Adrenal gland (tissue), 19 donors: Measurements from ENCODE around the gene CYTH3. TPM values are rescaled to one million over a fixed set of nuclear protein-coding genes. Genes with fewer than 3 reads are reported as not detected.

Source experiments
- DNase-seq, 7 donors: peaks; one replicate each; pipeline ENCODE4 v3.0.0-alpha.2; 2019 to 2020
- H3K27ac ChIP-seq, 5 donors: fragments of 200-600 bp; sonication (generic) in 4 of 5; 1 replicate in 3 of 5; 2 replicates in 2 of 5; pipeline versions ENCODE4 v1.5.1 to v1.8.0; 2016 to 2020; ENCODE audit warnings: mild to moderate bottlenecking in 1 of 5
- H3K27me3 ChIP-seq: fragments of 200-600 bp; 2 replicates; pipeline ENCODE4 v1.8.0; 2021
- H3K36me3 ChIP-seq, 2 donors: fragments of 200-600 bp; replicated peaks in 1 of 2; 1 replicate in 1 of 2; 2 replicates in 1 of 2; pipeline versions ENCODE4 v1.5.1 to v1.8.0; 2018 to 2022
- H3K4me1 ChIP-seq, 2 donors: fragments of 200-600 bp; replicated peaks in 1 of 2; 1 replicate in 1 of 2; 2 replicates in 1 of 2; pipeline versions ENCODE4 v1.5.1 to v1.8.0; 2018 to 2021
- H3K4me3 ChIP-seq, 4 donors: fragments of 200-600 bp; sonication (generic) in 3 of 4; one replicate each; pipeline ENCODE4 v1.5.1; 2016 to 2018
- H3K9me3 ChIP-seq, 3 donors: fragments of 200-600 bp; sonication (generic) in 1 of 3; replicated peaks in 1 of 3; 1 replicate in 2 of 3; 2 replicates in 1 of 3; pipeline versions ENCODE4 v1.5.1 to v1.8.0; 2016 to 2021
- CTCF ChIP-seq, 6 experiments: fragments of 450-650 bp in 4 of 6; fragments of 200-600 bp in 2 of 6; sonication (generic) in 1 of 6; IDR thresholded peaks; 1 replicate in 5 of 6; 2 replicates in 1 of 6; pipeline versions ENCODE4 v1.5.1 to v1.8.0; 2016 to 2021; ENCODE audit warnings: antibody characterized with exemption in 6 of 6, mild to moderate bottlenecking in 2 of 6, moderate library complexity in 1 of 6
- POLR2A ChIP-seq, 2 donors: fragments of 450-650 bp; IDR thresholded peaks; one replicate each; pipeline ENCODE4 v1.6.1; 2017; ENCODE audit warnings: antibody characterized with exemption in 2 of 2, mild to moderate bottlenecking in 2 of 2, moderate library complexity in 1 of 2
- WGBS, 4 donors: extraction: QIAGEN DNeasy Blood & Tissue Kit in 2 of 4; methylation state at CpG; one replicate each; pipeline versions ENCODE4 v1.1.5 to v1.1.7; 2013 to 2017; 5-methylcytosine and 5-hydroxymethylcytosine counted together
- intact Hi-C, 2 donors: fragments of 100-400 bp; cut with DNase I; formaldehyde crosslinking; loops; one replicate each; pipeline versions ENCODE4 v1.14.1 to v1.15.0; 2022 to 2023
- long read RNA-seq, 10 donors: library from polyadenylated mRNA in 3 of 10; unstranded in 2 of 10; stranded (forward) in 1 of 10; transcript quantifications; one replicate each; pipeline ENCODE4 v2.0.0 and lab custom pipeline, GENCODE V29; 2021 to 2026
- polyA plus RNA-seq, 3 donors: library from polyadenylated mRNA; stranded (reverse); fragments of 200-250 nt in 2 of 3; fragments of 350-450 nt in 1 of 3; fragmentation: Illumina TruSeq in 1 of 3; extraction: RNeasy Lipid Tissue Mini Kit (QIAGEN cat#74804) in 1 of 3; gene quantifications; one replicate each; pipeline ENCODE4 v1.2.3, GENCODE V29; 2013 to 2014
- total RNA-seq, 9 donors: library from RNA; depleted of rRNA in 4 of 9; stranded (reverse); fragments of >200 nt in 4 of 9; fragments of 120-200 nt in 1 of 9; fragmentation: NEBNext Ultra II Directional in 1 of 9; extraction: Animal tissue kit (Norgen Biotek cat#: 25700) in 1 of 9; gene quantifications; one replicate each; pipeline versions ENCODE4 v1.1.0 to v1.2.4, GENCODE V29; 2013 to 2023
- donor health status: healthy with polysubstance abuse.
- donor health status: Bipolar disorder and iron deficiency.
- donor health status: DM: yes; HTN: yes; CAD: no.
- donor health status: DM: no; HTN: no; CAD: no.
- donor health status: DM: no; HTN: no; CAD: no.
- donor health status: DM: yes; HTN: yes; CAD: no.

Gene CYTH3
- 10 to 100 TPM; 11.4 to 34.3 (median 18.3) TPM for total RNA-seq
- 10 to 100 TPM in 1 of 3 donors, 1 to 10 TPM in 2; 7.9 to 12.9 (median 9.5) TPM for polyA plus RNA-seq
- long read RNA-seq, donor 1, full-length matches to known transcripts, result 2 of 511 reads
- long read RNA-seq, donor 1, partial matches to known transcripts, result 504 of 511 reads
- long read RNA-seq, donor 1, other reads (novel, unspliced or antisense), result 5 of 511 reads
- long read RNA-seq, donor 2, full-length matches to known transcripts, result 7 of 7 reads
- long read RNA-seq, donor 2, partial matches to known transcripts, result 0 of 7 reads
- long read RNA-seq, donor 2, other reads (novel, unspliced or antisense), result 0 of 7 reads
- long read RNA-seq, donor 3, full-length matches to known transcripts, result 5 of 5 reads
- long read RNA-seq, donor 3, partial matches to known transcripts, result 0 of 5 reads
- long read RNA-seq, donor 3, other reads (novel, unspliced or antisense), result 0 of 5 reads
- long read RNA-seq, donor 4, partial matches to known transcripts, result 0 of 1 reads
- long read RNA-seq, donor 4, other reads (novel, unspliced or antisense), result 1 of 1 reads
- long read RNA-seq, donor 5, full-length matches to known transcripts, result 41 of 48 reads
- long read RNA-seq, donor 5, partial matches to known transcripts, result 2 of 48 reads
- long read RNA-seq, donor 5, other reads (novel, unspliced or antisense), result 5 of 48 reads
- long read RNA-seq, donor 6, partial matches to known transcripts, result 0 of 1 reads
- long read RNA-seq, donor 6, other reads (novel, unspliced or antisense), result 1 of 1 reads
- long read RNA-seq, donor 7, full-length matches to known transcripts, result 2 of 2 reads
- long read RNA-seq, donor 7, partial matches to known transcripts, result 0 of 2 reads
- long read RNA-seq, donor 7, other reads (novel, unspliced or antisense), result 0 of 2 reads
- long read RNA-seq, donor 8, full-length matches to known transcripts, result 12 of 19 reads
- long read RNA-seq, donor 8, partial matches to known transcripts, result 7 of 19 reads
- long read RNA-seq, donor 8, other reads (novel, unspliced or antisense), result 0 of 19 reads
- long read RNA-seq, donor 9, full-length matches to known transcripts, result 5 of 5 reads
- long read RNA-seq, donor 9, partial matches to known transcripts, result 0 of 5 reads
- long read RNA-seq, donor 9, other reads (novel, unspliced or antisense), result 0 of 5 reads
- long read RNA-seq, donor 10, full-length matches to known transcripts, result 3 of 3 reads
- long read RNA-seq, donor 10, partial matches to known transcripts, result 0 of 3 reads
- long read RNA-seq, donor 10, other reads (novel, unspliced or antisense), result 0 of 3 reads

- Histone ChIP-seq H3K9me3 (no peaks in the 10 kb centered on the region), H3K36me3 (no peaks in the 10 kb centered on the region), H3K4me3 (peak within 1 kb of the TSS; percentile 3 to 94 (median 66)), H3K27me3 (no peaks in the 10 kb centered on the region), H3K27ac (peak within 1 kb of the TSS in 3 of 5 donors; percentile 47 to 88 (median 73)), H3K4me1 (peaks cover 8 to 30% of the 10 kb centered on the region in 2 donors)
- intact Hi-C loops, result no loop called here
- WGBS, 4 donors, result 4 to 43% (median 20%) methylated on average over 8 to 67 of the region's 67 CpGs
- DNase-seq, result peak; percentile 68 to 84 (median 78)
- peak; percentile 64 to 70 for TF ChIP-seq POLR2A (IDR thresholded peaks at IDR 0.05)
- no peak for TF ChIP-seq CTCF (IDR thresholded peaks at IDR 0.05)
Measured at GRCh38 chr7:6272481-6273323, at the start of gene CYTH3. TSS of gene CYTH3 (minus strand) at chr7:6272624. CDS start at chr7:6272507, 117 bp downstream.

GRCh38 chr7:6320791-6321190 is 48.4 kb upstream of the CYTH3 start:
- H3K4me1 ChIP-seq, result peaks cover 9 to 11% of the 10 kb centered on the region in 2 donors
- 32 to 64% (median 52%) methylated on average over 1 of the region's 1 CpG for WGBS, 4 donors
- intact Hi-C loops, result loop anchor here in 1 of 2 donors (5.0 kb wide), 2 partner anchors 158 to 463 kb away; no protein-coding TSS in a partner anchor
- no peak for TF ChIP-seq POLR2A (IDR thresholded peaks at IDR 0.05)
- no peak for TF ChIP-seq CTCF (IDR thresholded peaks at IDR 0.05)
- H3K9me3 ChIP-seq, result no peaks in the 10 kb centered on the region
- no peak overlapping the region for H3K27ac ChIP-seq
- H3K4me3 ChIP-seq, result no peak overlapping the region
- no peaks in the 10 kb centered on the region for H3K36me3 ChIP-seq
- no peak for DNase-seq
- H3K27me3 ChIP-seq, result no peaks in the 10 kb centered on the region

GRCh38 chr7:6317797-6318438 is 45.5 kb upstream of the CYTH3 start:
- DNase-seq, result peak; percentile 23 to 78 (median 60)
- TF ChIP-seq CTCF (IDR thresholded peaks at IDR 0.05), result peak in 1 of 6 experiments; percentile 10
- TF ChIP-seq POLR2A (IDR thresholded peaks at IDR 0.05), result no peak
- Histone ChIP-seq H3K27me3 (no peaks in the 10 kb centered on the region), H3K4me3 (peak overlapping the region in 1 of 4 donors; percentile 6), H3K9me3 (no peaks in the 10 kb centered on the region), H3K27ac (peak overlapping the region in 3 of 5 donors; percentile 13 to 69 (median 48)), H3K4me1 (peaks cover 9 to 11% of the 10 kb centered on the region in 2 donors), H3K36me3 (no peaks in the 10 kb centered on the region)
- intact Hi-C loops, result no loop called here
- 16 to 25% (median 17%) methylated on average over 7 to 16 of the region's 16 CpGs for WGBS, 4 donors
